GM23338 (cell line): ENCODE results near the gene KIF5A. TPM values are rescaled to one million over a fixed set of nuclear protein-coding genes. Genes with fewer than 3 reads are reported as not detected.

Experiments
- ATAC-seq: fragments of 200-7000 bp; cut with Tn5 transposase; 3 replicates; pipeline ENCODE4 v1.9.1; 2020
- DNase-seq: peaks from one replicate; pipeline ENCODE4 v3.0.0-alpha.2; 2015; ENCODE audit warnings: low spot score
- H2AFZ ChIP-seq: fragments of 200-600 bp; sonication (generic); 2 replicates; pipeline ENCODE4 v1.8.0; 2016; ENCODE audit warnings: antibody characterized with exemption, mild to moderate bottlenecking, moderate library complexity
- H3F3A ChIP-seq: fragments of 200-600 bp; sonication (generic); replicated peaks from 2 replicates; pipeline ENCODE4 v1.8.0; 2017; ENCODE audit warnings: antibody characterized with exemption, mixed run types, low read depth
- H3K27ac ChIP-seq: fragments of 200-600 bp; sonication (generic); 2 replicates; pipeline ENCODE4 v1.6.1; 2016; ENCODE audit warnings: low read depth
- H3K27me3 ChIP-seq: fragments of 200-600 bp; sonication (generic); 2 replicates; pipeline ENCODE4 v1.8.0; 2016; ENCODE audit warnings: mild to moderate bottlenecking, mixed run types, moderate library complexity; ENCODE audit not compliant: insufficient read depth
- H3K36me3 ChIP-seq: fragments of 200-600 bp; sonication (generic); 2 replicates; pipeline ENCODE4 v1.8.0; 2016; ENCODE audit warnings: mild to moderate bottlenecking; ENCODE audit not compliant: insufficient read depth
- H3K4me1 ChIP-seq: fragments of 200-600 bp; sonication (generic); 2 replicates; pipeline ENCODE4 v1.8.0; 2016; ENCODE audit warnings: mild to moderate bottlenecking, moderate library complexity; ENCODE audit not compliant: insufficient read depth
- H3K4me2 ChIP-seq: fragments of 200-600 bp; sonication (generic); 2 replicates; pipeline ENCODE4 v1.7.1; 2017; ENCODE audit warnings: mixed run types
- H3K4me3 ChIP-seq: fragments of 200-600 bp; sonication (generic); 2 replicates; pipeline ENCODE4 v1.6.1; 2016; ENCODE audit warnings: mixed run types
- H3K79me2 ChIP-seq: fragments of 200-600 bp; sonication (generic); replicated peaks from 2 replicates; pipeline ENCODE4 v1.8.0; 2017; ENCODE audit warnings: mild to moderate bottlenecking; ENCODE audit not compliant: insufficient read depth
- H3K9me2 ChIP-seq: fragments of 200-600 bp; sonication (generic); 2 replicates; pipeline ENCODE4 v1.8.0; 2017; ENCODE audit not compliant: insufficient read depth
- H4K20me1 ChIP-seq: fragments of 200-600 bp; sonication (generic); replicated peaks from 2 replicates; pipeline ENCODE4 v1.8.0; 2017; ENCODE audit warnings: mild to moderate bottlenecking; ENCODE audit not compliant: insufficient read depth
- H3K27ac Mint-ChIP-seq: 2 replicates; pipeline ENCODE4 v1.8.0; 2020; ENCODE audit warnings: inconsistent platforms, mild to moderate bottlenecking, moderate library complexity, mixed read lengths
- H3K27me3 Mint-ChIP-seq: 3 replicates; pipeline ENCODE4 v1.8.0; 2022; ENCODE audit warnings: low read depth, mild to moderate bottlenecking, moderate library complexity, mixed read lengths, inconsistent platforms; ENCODE audit not compliant: insufficient read depth, poor library complexity
- H3K36me3 Mint-ChIP-seq: 3 replicates; pipeline ENCODE4 v1.8.0; 2021; ENCODE audit warnings: low read depth, mild to moderate bottlenecking, inconsistent platforms, moderate library complexity, mixed read lengths
- H3K4me1 Mint-ChIP-seq: 3 replicates; pipeline ENCODE4 v1.8.0; 2020; ENCODE audit warnings: mild to moderate bottlenecking, inconsistent platforms, mixed read lengths
- H3K4me3 Mint-ChIP-seq: 3 replicates; pipeline ENCODE4 v1.8.0; 2021; ENCODE audit warnings: moderate library complexity, mild to moderate bottlenecking, inconsistent platforms, mixed read lengths
- H3K9me3 Mint-ChIP-seq: 3 replicates; pipeline ENCODE4 v1.8.0; 2020; ENCODE audit warnings: moderate library complexity, mild to moderate bottlenecking, inconsistent platforms, mixed read lengths
- CREB1 ChIP-seq: fragments of 250-450 bp; sonication (Bioruptor Pico); IDR thresholded peaks from 2 replicates; pipeline ENCODE4 v1.5.0; 2020; ENCODE audit warnings: low read depth, mild to moderate bottlenecking, moderate library complexity
- CTCF ChIP-seq, 2 experiments: fragments of 200-600 bp in 1 of 2; sonication (generic) in 1 of 2; conservative IDR thresholded peaks; 2 replicates each; pipeline versions ENCODE4 v1.5.1 to v1.6.1; 2016 to 2017; ENCODE audit warnings: antibody characterized with exemption in 2 of 2, low read depth in 2 of 2, mild to moderate bottlenecking in 2 of 2, moderate library complexity in 1 of 2
- ETS1 ChIP-seq: IDR thresholded peaks from 2 replicates; pipeline ENCODE4 v1.6.1; 2016; ENCODE audit warnings: antibody characterized with exemption
- EZH2 ChIP-seq: fragments of 200-600 bp; sonication (generic); IDR thresholded peaks from one replicate; pipeline ENCODE4 v1.8.0; 2017; ENCODE audit warnings: antibody characterized with exemption, mild to moderate bottlenecking, low read depth; ENCODE audit not compliant: unreplicated experiment
- EZH2phosphoT487 ChIP-seq: fragments of 200-600 bp; sonication (generic); IDR thresholded peaks from one replicate; pipeline ENCODE4 v1.8.1; 2018; ENCODE audit warnings: antibody characterized with exemption; ENCODE audit not compliant: unreplicated experiment
- REST ChIP-seq: IDR thresholded peaks from one replicate; pipeline ENCODE4 v1.6.1; 2018; ENCODE audit warnings: antibody characterized with exemption; ENCODE audit not compliant: unreplicated experiment
- ZNF114 ChIP-seq: fragments of 250-450 bp; sonication (Bioruptor Pico); IDR thresholded peaks from 2 replicates; pipeline ENCODE4 v1.5.0; 2020; ENCODE audit warnings: mild to moderate bottlenecking, moderate library complexity
- polyA plus RNA-seq: library from polyadenylated mRNA; unstranded; fragments of >200 nt; fragmentation: Nextera tagmentation; extraction: Ambion mirVana; gene quantifications from 2 replicates; pipeline ENCODE4 v1.2.1, GENCODE V29; 2016
- total RNA-seq: library from RNA; depleted of rRNA; stranded (reverse); fragments of >200 nt; shearing (Covaris generic); gene quantifications from 2 replicates; pipeline ENCODE4 v1.2.3, GENCODE V29; 2014

The KIF5A gene
- total and polyA plus RNA-seq, 2 experiments from 2014 or later: 11.1 to 21.3 TPM

- Histone ChIP-seq H3K36me3 (no peaks in the 10 kb centered on the region), H2AFZ (peak overlapping the region; percentile 96), H3K4me3 (peak overlapping the region; percentile 74), H3K9me2 (no peaks in the 10 kb centered on the region), H3K27me3 (peaks cover 91% of the 10 kb centered on the region), H3K4me2 (peak overlapping the region; percentile 96), H3K79me2 (no peaks in the 10 kb centered on the region), H3F3A (peaks cover 12% of the 10 kb centered on the region; the same call in 1 of the 2 replicates), H4K20me1 (peaks cover 22% of the 10 kb centered on the region), H3K27ac (no peak overlapping the region), H3K4me1 (peaks cover 24% of the 10 kb centered on the region)
- DNase-seq (peak; percentile 60), ATAC-seq (peak; percentile 40)
- H3K36me3 Mint-ChIP-seq: no peaks in the 10 kb centered on the region
- peaks cover 64% of the 10 kb centered on the region for H3K27me3 Mint-ChIP-seq
- no peak overlapping the region for H3K27ac Mint-ChIP-seq
- H3K4me3 Mint-ChIP-seq: peak overlapping the region; percentile 73
- TF ChIP-seq EZH2: peak; percentile 86
- TF ChIP-seq REST: no peak
- peak; percentile 30 for TF ChIP-seq EZH2phosphoT487
- no peaks in the 10 kb centered on the region for H3K9me3 Mint-ChIP-seq
- H3K4me1 Mint-ChIP-seq: peaks cover 20% of the 10 kb centered on the region
Measured at GRCh38 chr12:57632073-57632957, 82.5 kb downstream of the KIF5A start.

- H3K27me3 Mint-ChIP-seq: peaks cover 55% of the 10 kb centered on the region
- peaks cover 15% of the 10 kb centered on the region for H3K4me1 Mint-ChIP-seq
- H3K4me3 Mint-ChIP-seq: peak within 1 kb of the TSS; percentile 73
- peak within 1 kb of the TSS; percentile 74 for H3K4me3 ChIP-seq
- H3K36me3 ChIP-seq: no peaks in the 10 kb centered on the region
- H3F3A ChIP-seq: peaks cover 12% of the 10 kb centered on the region; the same call in 1 of the 2 replicates
- H2AFZ ChIP-seq: peak within 1 kb of the TSS; percentile 96
- no peaks in the 10 kb centered on the region for H3K36me3 Mint-ChIP-seq
- no peak within 1 kb of the TSS for H3K27ac Mint-ChIP-seq
- H3K27ac ChIP-seq: no peak within 1 kb of the TSS
- H3K9me2 ChIP-seq: no peaks in the 10 kb centered on the region
- no peaks in the 10 kb centered on the region for H3K9me3 Mint-ChIP-seq
- no peaks in the 10 kb centered on the region for H3K79me2 ChIP-seq
- peak; percentile 88 for DNase-seq
- H3K4me2 ChIP-seq: peak within 1 kb of the TSS; percentile 96
- H4K20me1 ChIP-seq: peaks cover 22% of the 10 kb centered on the region
- H3K27me3 ChIP-seq: peaks cover 82% of the 10 kb centered on the region
- H3K4me1 ChIP-seq: peaks cover 19% of the 10 kb centered on the region
- peak; percentile 44 for TF ChIP-seq EZH2phosphoT487
- TF ChIP-seq CREB1 (CRISPR knock-in tag): no peak
- TF ChIP-seq ZNF114 (CRISPR knock-in tag): no peak
- peak; percentile 51 for TF ChIP-seq EZH2
- peak; percentile 59 to 80 for TF ChIP-seq CTCF (conservative IDR thresholded peaks at IDR 0.05; ENCODE audit: low read depth in 2 of 2)
- TF ChIP-seq ETS1: no peak
- ATAC-seq: peak; percentile 74
Measured at GRCh38 chr12:57632958-57633840, 83.4 kb downstream of the KIF5A start, which contains the start of gene B4GALNT1. Gene B4GALNT1, minus strand, starts transcription at chr12:57633201. Its CDS starts 1,069 bp downstream, at chr12:57632132.
